ENCODE results near the gene TOX4. TPM values are rescaled to one million over a fixed set of nuclear protein-coding genes. Genes with fewer than 3 reads are reported as not detected.

TOX4 gene
- total and polyA plus RNA-seq, 12 donors = 14.9 to 104 (median 93.8) TPM

- Histone ChIP-seq H3K27ac (no peak overlapping the region), H3K9me3 (no peaks in the 10 kb centered on the region), H3K36me3 (peaks cover 0 to 97% (median 30%) of the 10 kb centered on the region in 9 donors), H3K27me3 (no peaks in the 10 kb centered on the region), H3K4me1 (no peaks in the 10 kb centered on the region), H3K4me3 (no peak overlapping the region)
- no peak for DNase-seq
- 56 to 67% methylated on average over 1 of the region's 1 CpG for WGBS, 2 donors
- intact Hi-C loops (cut with DNase I) = no loop called here
- no peak for TF ChIP-seq CTCF (IDR thresholded peaks at IDR 0.05)
- no peak for ATAC-seq
Observed at GRCh38 chr14:21467616-21468015, 9.4 kb upstream of the TOX4 start.

GRCh38 chr14:21475767-21476522 is 1.1 kb upstream of the TOX4 start:
- WGBS, 2 donors = 36 to 39% methylated on average over 10 of the region's 10 CpGs
- ATAC-seq = peak in 2 of 8 donors; percentile 1 to 2
- no peak for TF ChIP-seq CTCF (IDR thresholded peaks at IDR 0.05)
- Histone ChIP-seq H3K9me3 (no peaks in the 10 kb centered on the region), H3K27me3 (no peaks in the 10 kb centered on the region), H3K4me3 (peak overlapping the region; percentile 59 to 95 (median 82)), H3K36me3 (peaks cover 0 to 57% (median 4%) of the 10 kb centered on the region in 9 donors), H3K27ac (peak overlapping the region in 9 of 10 donors; percentile 82 to 96 (median 87)), H3K4me1 (peaks cover 5 to 26% (median 23%) of the 10 kb centered on the region in 9 donors)
- DNase-seq = no peak
- intact Hi-C loops (cut with DNase I) = loop anchor here in 6 of 10 donors (1.0 to 5.0 kb wide), 5 partner anchors 19 to 39 kb away; partner anchors contain the start of genes CHD8 (in 2 of the 6) and METTL3 (in 2 of the 6)

- ATAC-seq (peak; percentile 83 to 92 (median 88)), DNase-seq (peak in 1 of 2 donors; percentile 86)
- Histone ChIP-seq H3K27me3 (no peaks in the 10 kb centered on the region), H3K27ac (peak overlapping the region; percentile 59 to 96 (median 86)), H3K36me3 (peaks cover 0 to 58% (median 5%) of the 10 kb centered on the region in 9 donors), H3K4me1 (peaks cover 5 to 26% (median 23%) of the 10 kb centered on the region in 9 donors), H3K9me3 (no peaks in the 10 kb centered on the region), H3K4me3 (peak overlapping the region; percentile 59 to 95 (median 82))
- TF ChIP-seq CTCF (IDR thresholded peaks at IDR 0.05) = no peak
- intact Hi-C loops (cut with DNase I) = loop anchor here in 6 of 10 donors (1.0 to 5.0 kb wide), 5 partner anchors 20 to 39 kb away; partner anchors contain the start of genes CHD8 (in 2 of the 6) and METTL3 (in 2 of the 6)
- 0 to 2% methylated on average over 27 of the region's 27 CpGs for WGBS, 2 donors
Observed at GRCh38 chr14:21476523-21476924, 471 bp upstream of the TOX4 start.

- peaks cover 0 to 11% (median 0%) of the 10 kb centered on the region in 9 donors for H3K4me1 ChIP-seq
- intact Hi-C loops (cut with DNase I) = no loop called here
- H3K27me3 ChIP-seq = no peaks in the 10 kb centered on the region
- H3K36me3 ChIP-seq = peaks cover 0 to 98% (median 41%) of the 10 kb centered on the region in 9 donors
- DNase-seq (no peak), ATAC-seq (no peak)
- WGBS, 2 donors = 90 to 94% methylated on average over 1 of the region's 1 CpG
- TF ChIP-seq CTCF (IDR thresholded peaks at IDR 0.05) = no peak
- no peaks in the 10 kb centered on the region for H3K9me3 ChIP-seq
- H3K27ac ChIP-seq = no peak overlapping the region
- H3K4me3 ChIP-seq = no peak overlapping the region
Observed at GRCh38 chr14:21486640-21487087, 9.7 kb downstream of the TOX4 start.
